GM19023 (cell line): ENCODE results near the gene SNUPN.

Source experiments
- ATAC-seq: cut with Tn5 transposase; IDR thresholded peaks from one replicate; pipeline ENCODE4 v1.9.1; 2021; ENCODE audit warnings: mild to moderate bottlenecking, moderate library complexity; ENCODE audit not compliant: unreplicated experiment

Gene SNUPN

GRCh38 chr15:75654201-75654907 lies 28.8 kb upstream of the SNUPN start:
- no peak for ATAC-seq

GRCh38 chr15:75653347-75653913 lies 27.9 kb upstream of the SNUPN start:
- ATAC-seq: no peak

DNA sequence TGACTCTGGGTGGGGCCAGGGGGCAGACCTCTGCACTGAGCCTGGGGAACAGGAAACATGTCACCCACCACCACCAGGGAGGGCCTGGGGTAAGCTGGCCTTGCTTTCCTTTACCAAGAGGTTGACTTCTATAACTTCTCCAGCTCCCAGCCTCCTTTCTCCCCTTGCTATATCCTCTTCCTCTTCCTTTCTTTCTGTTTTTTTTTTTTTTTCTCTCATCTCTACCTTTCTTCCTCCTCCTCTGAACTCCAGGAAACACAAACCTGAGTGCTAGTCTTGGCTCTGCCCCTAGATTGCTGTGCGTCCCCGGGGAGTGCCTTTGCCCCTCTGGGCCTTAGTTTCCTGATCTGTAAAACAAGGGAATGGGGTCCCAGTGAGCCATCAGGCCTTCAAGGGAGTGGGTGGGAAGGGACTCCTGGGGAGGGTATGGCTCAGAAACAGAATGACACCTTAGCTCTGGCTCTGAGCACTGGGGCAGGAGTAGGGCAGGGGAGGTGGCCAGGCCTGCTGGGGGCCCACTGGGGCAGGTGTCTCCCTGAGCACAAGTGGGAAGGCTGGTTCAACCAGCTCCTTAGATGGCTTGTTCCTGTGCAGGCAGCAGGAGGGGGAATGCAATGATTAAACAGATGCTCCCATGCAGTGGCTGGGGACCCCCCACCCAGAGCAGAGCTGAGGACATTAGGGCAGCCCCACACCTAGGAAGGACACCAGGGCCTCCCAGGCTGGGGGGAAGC lies 26.5 kb upstream of the SNUPN start:
- no peak for ATAC-seq

DNA sequence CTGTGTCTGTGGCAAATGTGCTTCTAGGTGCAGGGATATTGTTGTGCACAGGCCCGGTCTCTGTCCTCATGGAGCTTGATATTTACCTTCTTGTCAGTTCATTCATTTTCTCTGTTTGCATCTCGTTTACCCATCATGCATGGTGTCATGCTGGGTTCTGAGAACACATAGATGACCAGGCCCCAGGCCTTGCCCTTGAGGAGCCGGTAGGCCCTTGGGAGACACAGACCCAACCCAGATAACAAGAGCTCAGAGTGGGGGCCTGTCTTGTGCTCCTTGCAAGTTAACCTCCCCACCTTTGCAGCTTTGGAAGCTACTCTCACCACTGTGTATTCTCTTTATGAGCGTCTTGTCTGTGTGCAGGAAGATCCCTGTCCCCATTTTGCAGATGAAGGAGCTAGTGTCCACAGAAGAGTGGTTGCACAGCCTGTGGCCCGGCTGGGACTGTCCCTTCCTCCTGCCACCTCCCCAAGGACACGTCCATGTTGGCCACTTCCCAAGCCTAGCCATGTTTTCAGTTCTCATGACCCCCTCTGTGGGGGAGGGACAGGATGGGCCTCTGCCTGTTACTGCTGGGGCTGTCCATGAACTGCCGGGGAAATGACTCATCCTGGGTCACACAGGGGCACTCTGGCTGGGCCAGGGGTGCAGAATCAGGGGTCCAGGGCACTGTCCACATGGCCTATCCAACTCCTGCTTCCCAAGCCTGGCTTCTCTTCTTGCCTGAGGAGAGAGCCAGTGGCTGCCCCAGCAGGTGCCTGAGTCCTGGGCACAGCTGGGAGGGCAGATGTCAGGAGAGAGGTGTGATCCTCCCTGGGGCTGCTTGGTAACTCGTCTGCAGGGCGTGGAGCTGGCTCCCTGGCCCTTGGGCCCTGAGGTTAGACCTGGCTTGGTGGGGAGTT lies 25.6 kb upstream of the SNUPN start:
- ATAC-seq: no peak

GRCh38 chr15:75649848-75650247 lies 24.3 kb upstream of the SNUPN start:
- no peak for ATAC-seq

- no peak for ATAC-seq
Measured at GRCh38 chr15:75649045-75649761, 23.7 kb upstream of the SNUPN start.

DNA sequence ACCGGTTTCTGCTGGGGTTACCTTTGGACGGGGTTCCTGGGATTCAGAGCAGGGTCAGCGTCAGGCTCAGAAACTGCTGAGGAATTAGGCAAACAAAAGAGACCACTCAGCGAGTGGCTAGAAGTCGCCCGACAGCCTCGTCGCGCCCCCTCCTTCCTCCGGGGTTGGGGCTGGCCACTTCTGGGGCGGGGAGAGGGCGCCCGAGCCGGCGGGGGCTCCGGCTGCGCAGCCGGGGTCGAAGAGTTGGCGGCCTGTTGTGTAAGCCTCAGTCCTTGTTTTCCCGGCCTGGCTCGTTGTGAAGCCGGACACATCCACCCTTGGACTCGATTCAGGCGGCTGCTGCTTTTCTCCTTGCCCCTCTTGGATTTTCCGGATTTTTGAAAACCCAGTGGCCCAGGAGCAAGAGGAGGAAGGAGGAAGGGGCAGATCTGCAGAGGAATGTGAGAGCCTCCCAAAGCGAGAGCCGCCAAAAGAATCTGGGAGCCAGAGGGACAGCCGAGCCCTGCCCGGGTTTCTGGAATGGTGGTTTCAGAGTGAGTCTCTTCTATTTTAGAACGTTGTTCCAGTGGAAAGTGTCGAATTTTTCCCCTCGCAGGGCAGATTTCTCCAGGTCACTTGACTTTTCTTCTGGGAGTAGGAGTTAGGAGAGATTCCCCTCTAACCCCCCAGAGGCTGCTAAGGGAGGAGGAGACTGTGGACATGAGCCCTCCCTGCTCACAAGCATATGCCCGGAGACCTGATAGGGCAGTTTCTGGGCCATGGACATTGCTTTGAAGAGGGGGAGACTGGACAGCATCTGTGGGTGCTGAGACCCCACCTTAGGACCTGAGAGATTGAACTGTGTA lies 22.9 kb upstream of the SNUPN start:
- ATAC-seq: no peak

DNA sequence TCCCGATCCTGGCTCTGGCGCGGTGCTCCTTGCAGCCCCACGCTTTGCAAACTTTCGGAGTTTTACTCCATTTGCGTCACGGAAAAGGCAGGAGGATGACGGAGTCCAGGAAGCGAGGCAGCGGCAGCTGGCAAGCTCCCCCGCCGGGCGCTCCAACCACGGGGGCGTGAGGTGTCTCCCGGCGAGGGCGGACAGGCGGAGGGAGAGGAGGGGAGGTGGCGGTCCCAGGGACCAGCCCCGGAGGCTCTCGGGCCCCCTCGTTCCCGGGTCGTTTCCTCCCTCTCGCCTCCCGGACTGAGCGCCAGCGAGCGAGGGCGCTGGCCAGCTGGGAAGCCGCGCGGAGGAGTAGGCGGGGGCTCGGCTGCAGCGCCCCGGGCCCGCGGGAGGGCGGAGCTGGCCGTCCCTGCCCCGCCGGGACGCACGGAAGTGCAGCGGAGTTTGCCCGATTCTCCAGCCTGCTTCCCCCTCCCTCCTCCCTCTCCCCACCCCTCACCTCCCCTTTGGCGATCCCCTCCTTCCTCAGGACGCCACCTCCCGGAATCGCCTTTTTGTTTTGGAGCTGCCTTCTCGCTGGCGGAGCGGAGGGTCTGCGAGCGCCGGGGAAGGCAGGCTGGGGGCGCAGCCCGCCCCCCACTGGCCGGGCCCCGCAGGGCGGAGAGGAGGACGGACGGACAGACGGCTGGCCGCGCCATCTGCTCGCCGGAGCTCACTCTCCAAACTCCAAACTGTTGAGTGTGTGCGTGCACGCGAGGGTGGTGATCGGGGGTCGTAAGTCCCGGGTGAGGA lies 22.0 kb upstream of the SNUPN start, which contains the start of gene SNX33:
Gene SNX33 (plus strand): TSS at position 543 of the 786 bp plus-strand sequence. CDS start 1,191 bp downstream, outside the sequence.
- ATAC-seq: no peak

DNA sequence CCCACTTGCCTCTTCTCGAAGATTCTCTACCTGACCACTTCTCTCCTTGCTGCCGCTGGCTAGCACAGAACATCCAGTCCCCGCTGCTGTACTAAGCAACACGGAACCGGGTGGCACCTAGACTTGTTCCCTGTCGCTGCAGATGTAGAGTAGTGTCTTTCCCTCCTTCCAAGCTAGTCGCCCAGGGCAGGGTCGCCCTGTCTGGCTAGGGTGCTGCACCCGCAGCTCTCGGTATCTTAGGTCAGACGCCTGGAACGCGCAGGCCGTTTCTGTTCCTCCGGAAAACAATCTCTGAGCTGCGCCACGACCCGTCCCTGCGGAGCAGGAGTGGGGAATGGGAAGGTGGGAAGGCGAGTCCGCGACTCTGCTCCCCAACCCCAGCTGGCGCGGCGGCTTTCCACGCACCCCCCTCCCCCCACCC lies 21.4 kb upstream of the SNUPN start:
- ATAC-seq: no peak

GRCh38 chr15:75646112-75646943 lies 20.8 kb upstream of the SNUPN start:
- no peak for ATAC-seq

DNA sequence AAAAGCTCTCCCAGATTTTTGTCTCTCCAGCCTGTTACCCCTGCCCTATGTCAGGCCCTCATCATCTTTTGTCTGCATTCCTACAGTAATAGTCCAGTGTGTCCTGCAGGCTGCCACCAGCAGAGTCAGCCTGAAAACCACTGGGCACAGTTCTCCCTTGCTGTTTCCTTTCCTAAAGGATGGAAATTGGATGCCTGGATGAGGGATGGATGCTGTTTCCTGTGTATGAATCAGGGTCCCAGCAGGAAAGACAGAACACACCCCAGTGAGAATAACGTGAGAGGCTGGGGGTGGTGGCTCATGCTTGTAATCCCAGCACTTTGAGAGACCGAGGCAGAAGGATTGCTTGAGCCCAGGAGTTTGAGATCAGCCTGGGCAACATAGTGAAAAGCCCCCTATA lies 18.9 kb upstream of the SNUPN start:
- no peak for ATAC-seq

DNA sequence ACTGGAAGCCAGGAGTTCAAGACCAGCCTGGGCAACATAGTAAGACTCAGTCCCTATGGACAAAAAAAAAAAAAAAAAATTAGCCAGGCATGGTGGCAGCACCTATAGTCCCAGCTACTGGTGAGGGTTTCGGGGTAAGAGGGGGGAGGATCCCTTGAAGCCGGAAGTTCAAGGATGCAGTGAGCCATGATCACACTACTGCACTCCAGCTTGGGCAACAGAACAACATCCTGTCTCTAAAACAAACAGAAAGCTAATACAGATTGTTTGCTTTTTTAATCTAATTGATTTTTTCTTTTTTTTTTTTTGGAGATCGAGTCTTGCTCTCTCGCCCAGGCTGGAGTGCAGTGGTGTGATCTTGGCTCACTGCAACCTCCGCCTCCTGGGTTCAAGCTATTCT lies 16.1 kb upstream of the SNUPN start:
- ATAC-seq: no peak

DNA sequence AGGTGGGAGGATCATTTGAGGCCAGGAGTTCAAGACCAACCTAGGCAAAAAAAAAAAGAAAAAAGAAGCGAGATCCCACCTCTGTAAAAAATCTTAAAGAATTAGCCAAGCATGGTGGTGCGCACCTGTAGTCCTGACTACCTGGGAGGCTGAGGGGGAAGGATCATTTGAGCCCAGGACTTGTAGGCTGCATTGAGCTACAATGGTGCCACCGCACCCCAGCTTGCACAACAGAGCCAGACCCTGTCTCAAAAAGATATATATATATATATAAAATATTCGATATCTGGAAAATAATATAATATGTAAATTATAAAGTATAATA lies 15.6 kb upstream of the SNUPN start:
- ATAC-seq: no peak

DNA sequence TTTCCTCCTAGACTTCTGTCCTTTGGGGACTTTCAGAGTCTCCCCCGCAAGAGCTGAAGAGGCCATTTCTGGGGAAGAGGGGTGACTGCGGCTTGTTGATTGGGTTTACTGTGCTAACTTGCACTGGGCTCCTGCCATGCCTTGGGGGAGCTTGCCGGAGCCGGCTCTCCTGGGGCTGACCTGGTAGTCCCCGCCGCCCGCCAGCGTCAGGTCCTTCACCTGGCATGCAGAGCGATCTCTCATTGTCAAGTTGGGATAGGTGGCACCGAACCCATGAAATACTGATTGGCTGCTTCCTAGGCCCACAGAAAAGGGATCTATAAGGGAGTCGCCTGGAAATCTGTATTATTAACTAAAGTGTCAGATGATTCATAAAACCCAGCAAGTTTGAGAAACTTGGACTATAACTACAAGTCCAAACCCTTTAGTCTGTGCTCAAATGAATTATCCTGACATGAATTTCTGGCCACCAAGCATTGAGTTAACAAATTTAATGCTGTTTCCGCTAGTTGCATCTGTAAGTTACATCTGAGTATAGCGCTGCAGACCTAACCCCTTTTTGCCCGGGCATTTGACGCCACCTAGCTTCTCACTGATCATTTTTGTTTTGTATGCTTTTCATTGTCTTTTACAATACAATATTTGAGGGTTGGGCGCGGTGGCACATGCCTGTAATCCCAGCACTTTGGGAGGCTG lies 15.1 kb upstream of the SNUPN start:
- peak; percentile 36 for ATAC-seq

- ATAC-seq: peak; percentile 95
Measured at GRCh38 chr15:75639709-75640482, 14.4 kb upstream of the SNUPN start, which contains the start of gene IMP3. Gene IMP3, minus strand, starts transcription at chr15:75640224. Its CDS starts 56 bp downstream, at chr15:75640168.

DNA sequence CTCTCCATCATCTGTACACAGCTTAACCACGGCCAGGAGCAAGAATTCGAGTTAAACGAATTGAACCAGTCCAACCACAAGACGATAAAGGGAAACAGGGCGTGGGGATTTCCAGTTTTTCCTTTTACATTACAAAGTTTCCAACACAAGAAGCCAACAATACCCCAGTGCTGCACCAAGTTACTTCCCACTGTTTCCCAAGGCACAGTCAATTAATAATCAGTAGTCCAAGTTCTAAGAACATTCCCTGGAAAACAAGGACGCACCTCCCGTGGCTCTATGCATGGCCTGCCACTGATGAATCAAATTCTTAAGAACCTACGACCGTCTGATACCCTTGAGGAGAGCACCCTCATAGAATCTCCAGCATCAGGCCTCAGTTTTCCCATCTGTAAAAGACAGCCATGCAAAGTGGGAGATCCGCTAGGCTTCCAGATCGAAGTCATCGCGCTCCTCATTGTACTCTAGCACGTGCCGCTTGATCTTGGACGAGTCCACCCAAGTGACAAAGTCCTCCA lies 13.7 kb upstream of the SNUPN start:
- no peak for ATAC-seq
